ENCODE measurements around the gene FKRP. TPM values are rescaled to one million over a fixed set of nuclear protein-coding genes. Genes with fewer than 3 reads are reported as not detected.
"Not testable (repeated sequence)": the region's sequence is repeated elsewhere in the genome, so short reads cannot be mapped to it uniquely, and the experiment has no call there.

FKRP gene
- total RNA-seq, 1 experiment from 2014 or later, result 21.7 TPM

DNA sequence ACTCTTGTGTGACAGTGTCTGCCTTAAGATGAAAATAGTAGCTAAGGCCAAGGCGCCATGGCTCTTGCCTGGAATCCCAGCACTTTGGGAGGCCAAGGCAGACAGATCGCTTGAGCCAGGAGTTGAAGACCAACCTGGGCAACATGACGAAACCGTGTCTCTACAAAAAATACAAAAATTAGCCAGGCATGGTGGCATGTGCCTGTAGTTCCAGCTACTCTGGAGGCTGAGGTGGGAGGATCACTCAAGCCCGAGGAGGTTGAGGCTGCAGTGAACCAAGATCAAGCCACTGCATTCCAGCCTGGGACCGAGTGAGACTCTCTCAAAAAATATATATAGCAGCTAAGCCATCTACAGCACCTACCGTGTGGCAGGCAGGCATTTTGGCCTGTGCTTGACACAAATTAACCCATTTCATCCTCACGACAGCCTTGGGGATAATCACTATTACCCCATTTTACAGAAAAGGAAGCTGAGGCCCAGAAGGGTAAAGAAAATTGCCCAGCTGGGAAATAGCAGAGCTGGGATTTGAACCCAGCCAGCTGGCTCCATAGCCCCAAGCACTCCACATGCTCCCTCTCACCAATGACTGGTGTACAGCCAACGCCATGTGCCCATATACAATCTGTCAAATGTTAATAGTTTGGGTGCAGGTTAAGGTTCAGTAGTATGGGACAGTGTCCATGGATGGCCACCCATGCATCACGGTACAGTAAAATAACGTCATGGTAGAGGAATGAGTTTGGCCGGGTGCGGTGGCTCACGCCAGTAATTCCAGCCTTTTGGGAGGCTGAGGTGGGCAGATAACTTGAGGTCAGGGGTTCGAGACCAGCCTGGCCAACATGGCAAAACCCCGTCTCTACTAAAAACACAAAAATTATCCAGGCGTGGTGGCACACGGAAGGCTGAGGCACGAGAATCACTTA lies 39.5 kb downstream of the FKRP start:
- no peak for DNase-seq (ENCODE audit: low read depth)

DNA sequence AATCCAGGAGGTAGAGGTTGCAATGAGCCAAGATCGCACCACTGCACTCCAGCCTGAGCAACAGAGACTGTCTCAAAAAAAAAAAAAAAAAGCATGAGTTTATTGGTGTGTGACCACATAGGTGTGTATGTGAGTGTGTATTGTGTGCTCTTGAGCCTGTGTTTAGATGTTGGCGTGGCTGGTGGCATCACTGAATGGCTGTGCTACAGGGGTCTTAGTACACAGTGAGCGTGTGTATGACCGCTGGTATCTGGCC lies 40.1 kb downstream of the FKRP start:
- DNase-seq (ENCODE audit: low read depth), result no peak

GRCh38 chr19:46786236-46787039 lies 40.6 kb downstream of the FKRP start:
- DNase-seq (ENCODE audit: low read depth), result peak; percentile 91

GRCh38 chr19:46787040-46787330 lies 41.1 kb downstream of the FKRP start:
- DNase-seq (ENCODE audit: low read depth), result no peak

- DNase-seq (ENCODE audit: low read depth), result peak; percentile 60
Measured at GRCh38 chr19:46787331-46788261, 41.7 kb downstream of the FKRP start.

- peak; percentile 95 for DNase-seq (ENCODE audit: low read depth)
Measured at GRCh38 chr19:46788262-46788967, 42.6 kb downstream of the FKRP start, which contains the start of gene SLC1A5. TSS of gene SLC1A5 (minus strand) at chr19:46788594. CDS start at chr19:46787965, 629 bp downstream.

- DNase-seq (ENCODE audit: low read depth), result no peak
Measured at GRCh38 chr19:46788968-46789338, 43.1 kb downstream of the FKRP start.

DNA sequence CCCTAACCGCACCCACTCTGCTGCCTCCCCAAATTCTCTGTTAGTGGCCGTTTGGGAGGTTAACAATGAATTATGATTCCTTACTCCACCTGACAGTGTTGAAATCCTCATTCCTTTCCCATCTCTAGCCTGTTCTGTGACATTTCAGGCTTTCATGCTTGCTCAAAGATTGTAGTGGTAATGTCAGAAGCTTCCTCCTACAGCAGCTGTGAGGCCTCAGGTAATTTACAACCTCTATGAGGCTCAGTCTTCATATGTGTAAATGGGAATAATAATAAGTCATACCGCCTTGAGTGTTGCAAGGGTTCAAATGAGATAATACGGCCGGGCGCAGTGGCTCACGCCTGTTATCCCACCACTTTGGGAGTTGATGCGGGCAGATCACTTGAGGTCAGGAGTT lies 43.5 kb downstream of the FKRP start:
- DNase-seq (ENCODE audit: low read depth), result no peak

GRCh38 chr19:46791944-46792343 lies 46.1 kb downstream of the FKRP start:
- no peak for DNase-seq (ENCODE audit: low read depth)

DNA sequence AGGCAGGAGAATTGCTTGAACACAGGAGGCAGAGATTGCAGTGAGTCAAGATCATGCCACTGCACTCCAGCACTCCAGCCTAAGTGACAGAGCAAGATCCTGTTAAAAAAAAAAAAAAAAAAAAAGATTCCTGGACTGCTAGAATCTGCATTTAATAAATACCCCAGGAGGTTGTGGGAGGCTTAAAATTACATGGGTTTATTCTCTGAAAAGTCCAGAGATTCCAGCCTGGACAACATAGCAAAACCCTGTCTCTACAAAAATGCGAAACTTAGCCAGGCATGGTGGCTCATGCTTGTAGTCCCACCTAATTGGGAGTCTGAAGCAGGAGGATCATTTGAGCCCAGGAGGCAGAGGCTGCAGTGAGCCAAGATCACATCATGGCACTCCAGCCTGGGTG lies 52.0 kb downstream of the FKRP start:
- no peak for DNase-seq (ENCODE audit: low read depth)

GRCh38 chr19:46798713-46799112 lies 52.9 kb downstream of the FKRP start:
- DNase-seq (ENCODE audit: low read depth), result no peak

GRCh38 chr19:46802152-46802551 lies 56.3 kb downstream of the FKRP start:
- DNase-seq (ENCODE audit: low read depth), result no peak

DNA sequence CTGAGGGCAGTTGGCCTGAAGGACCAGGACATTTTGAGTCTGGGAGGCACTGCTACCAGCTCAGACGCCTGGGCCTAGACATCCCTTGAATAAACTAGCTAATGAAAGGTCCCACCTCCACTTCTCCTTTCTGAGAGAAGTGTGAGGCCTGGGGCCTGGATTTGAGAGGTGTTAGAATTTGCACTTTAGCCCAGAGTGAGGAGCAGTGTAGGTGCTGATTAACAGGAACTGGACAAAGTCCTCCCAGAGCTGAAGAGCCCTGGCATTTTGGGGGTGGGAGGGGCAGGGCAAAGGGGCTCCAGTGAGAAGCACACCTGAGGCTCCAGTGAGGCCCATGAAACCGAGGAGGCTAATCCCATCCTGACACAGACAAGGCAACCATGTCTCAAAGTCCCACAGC lies 57.7 kb downstream of the FKRP start:
- DNase-seq (ENCODE audit: low read depth), result no peak

- DNase-seq (ENCODE audit: low read depth), result not testable (repeated sequence)
Measured at GRCh38 chr19:46804432-46804831, 58.6 kb downstream of the FKRP start.

DNA sequence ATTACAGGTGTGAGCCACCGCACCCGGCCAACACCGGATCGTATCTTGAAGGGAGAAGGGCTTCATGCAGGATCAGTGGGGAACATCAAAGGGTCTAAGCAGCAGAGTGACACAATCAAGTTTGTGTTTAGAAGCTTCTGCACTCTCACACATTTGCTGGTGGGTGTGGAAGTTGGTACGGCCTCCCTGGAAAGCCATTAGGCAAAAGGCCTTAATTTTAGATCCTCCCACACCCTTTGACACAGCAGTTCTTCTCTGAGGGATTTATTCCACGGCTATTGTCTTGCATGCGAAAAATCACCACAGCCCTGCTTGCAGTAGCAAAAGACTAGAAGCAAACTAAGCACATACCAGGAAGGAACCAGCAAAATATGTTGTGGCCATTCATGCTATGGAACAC lies 60.8 kb downstream of the FKRP start:
- DNase-seq (ENCODE audit: low read depth), result no peak

Small RNA genes lying within 50 kb of the gene (small RNA-seq; reads per million reads assigned to genes)
- gene MIR320E (not detected), gene RF00019 (not detected)

Other genes starting within 250 kb of the FKRP start
- gene CALM3, start 144.7 kb upstream of the FKRP start, total RNA-seq (2014; rRNA removed; shearing (Covaris generic)), result 173 and 213 TPM in 2 replicates
- gene PTGIR, start 121.0 kb upstream of the FKRP start, total RNA-seq (2014; rRNA removed; shearing (Covaris generic)), result 1.7 and 1.8 TPM in 2 replicates
- gene GNG8, start 109.9 kb upstream of the FKRP start, total RNA-seq (2014; rRNA removed; shearing (Covaris generic)), result not detected in 2 replicates
- 0.60 and 1.1 TPM in 2 replicates for gene DACT3, start 84.9 kb upstream of the FKRP start, total RNA-seq (2014; rRNA removed; shearing (Covaris generic))
- gene PRKD2, start 28.9 kb upstream of the FKRP start, total RNA-seq (2014; rRNA removed; shearing (Covaris generic)), result 13.3 and 19.1 TPM in 2 replicates
- gene STRN4, start 393 bp downstream of the FKRP start, total RNA-seq (2014; rRNA removed; shearing (Covaris generic)), result 77.2 and 89.3 TPM in 2 replicates
- 215 and 227 TPM in 2 replicates for gene SLC1A5, start 42.5 kb downstream of the FKRP start, total RNA-seq (2014; rRNA removed; shearing (Covaris generic))
- 874 and 885 TPM in 2 replicates for gene AP2S1, start 104.8 kb downstream of the FKRP start, total RNA-seq (2014; rRNA removed; shearing (Covaris generic))
- 18.8 and 23.3 TPM in 2 replicates for gene ARHGAP35, start 114.9 kb downstream of the FKRP start, total RNA-seq (2014; rRNA removed; shearing (Covaris generic))

Data from HT1080 (cell line).